Measurements from ENCODE around the gene AURKB.

DNA sequence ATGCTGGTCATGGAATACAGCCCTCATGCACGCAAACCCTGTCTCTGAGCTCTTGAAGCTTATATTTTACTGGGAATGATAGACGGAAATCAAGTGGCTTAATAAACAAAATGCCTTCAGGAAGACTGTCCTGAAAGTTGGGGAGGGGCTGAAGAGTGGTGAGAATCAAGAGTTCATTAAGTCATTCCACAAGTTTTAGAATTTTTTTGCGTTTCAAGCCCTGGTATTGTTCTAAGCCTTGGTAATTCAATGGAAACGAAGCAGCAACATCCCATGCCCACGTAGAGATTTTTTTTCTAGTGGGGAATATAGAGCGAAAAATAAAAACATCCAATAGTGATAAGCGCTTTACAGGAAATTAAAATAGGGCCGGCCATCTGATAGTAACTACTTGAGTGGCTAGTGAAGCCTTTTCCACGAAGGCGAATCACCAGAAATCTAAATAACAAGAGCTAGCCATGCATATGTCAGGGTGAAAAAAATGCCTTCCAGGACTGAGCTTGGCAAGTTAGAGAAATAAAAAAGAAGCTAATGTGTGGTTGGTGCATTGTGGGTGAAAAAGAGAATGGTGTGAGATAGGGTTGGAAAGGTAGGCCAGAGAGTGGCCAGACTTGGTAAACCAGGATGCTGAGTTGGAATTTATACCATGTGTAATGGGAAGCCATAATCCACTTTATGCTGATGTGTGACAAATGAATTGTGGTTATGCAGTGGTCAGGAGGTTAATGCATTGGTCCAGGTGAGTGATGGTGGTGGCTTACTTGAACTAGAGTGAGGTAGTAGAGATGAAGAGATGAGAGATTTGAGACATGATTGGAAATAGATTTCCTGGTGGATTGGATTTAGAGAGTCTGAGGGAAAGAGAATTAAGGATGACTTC lies 39.5 kb upstream of the AURKB start:
- TF ChIP-seq, protein P1, sequence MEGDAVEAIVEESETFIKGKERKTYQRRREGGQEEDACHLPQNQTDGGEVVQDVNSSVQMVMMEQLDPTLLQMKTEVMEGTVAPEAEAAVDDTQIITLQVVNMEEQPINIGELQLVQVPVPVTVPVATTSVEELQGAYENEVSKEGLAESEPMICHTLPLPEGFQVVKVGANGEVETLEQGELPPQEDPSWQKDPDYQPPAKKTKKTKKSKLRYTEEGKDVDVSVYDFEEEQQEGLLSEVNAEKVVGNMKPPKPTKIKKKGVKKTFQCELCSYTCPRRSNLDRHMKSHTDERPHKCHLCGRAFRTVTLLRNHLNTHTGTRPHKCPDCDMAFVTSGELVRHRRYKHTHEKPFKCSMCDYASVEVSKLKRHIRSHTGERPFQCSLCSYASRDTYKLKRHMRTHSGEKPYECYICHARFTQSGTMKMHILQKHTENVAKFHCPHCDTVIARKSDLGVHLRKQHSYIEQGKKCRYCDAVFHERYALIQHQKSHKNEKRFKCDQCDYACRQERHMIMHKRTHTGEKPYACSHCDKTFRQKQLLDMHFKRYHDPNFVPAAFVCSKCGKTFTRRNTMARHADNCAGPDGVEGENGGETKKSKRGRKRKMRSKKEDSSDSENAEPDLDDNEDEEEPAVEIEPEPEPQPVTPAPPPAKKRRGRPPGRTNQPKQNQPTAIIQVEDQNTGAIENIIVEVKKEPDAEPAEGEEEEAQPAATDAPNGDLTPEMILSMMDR (IDR thresholded peaks at IDR 0.05), result no peak
- TF ChIP-seq POLR2A (IDR thresholded peaks at IDR 0.05) (no peak), EP300 (IDR thresholded peaks at IDR 0.05) (no peak)

All from upper lobe of left lung (tissue), 4 donors.